GM19328 (cell line): ENCODE results near the gene OGA.

Experiments
- ATAC-seq: cut with Tn5 transposase; IDR thresholded peaks from one replicate; pipeline ENCODE4 v1.9.1; 2021; ENCODE audit warnings: mild to moderate bottlenecking, moderate library complexity; ENCODE audit not compliant: unreplicated experiment

OGA gene

DNA sequence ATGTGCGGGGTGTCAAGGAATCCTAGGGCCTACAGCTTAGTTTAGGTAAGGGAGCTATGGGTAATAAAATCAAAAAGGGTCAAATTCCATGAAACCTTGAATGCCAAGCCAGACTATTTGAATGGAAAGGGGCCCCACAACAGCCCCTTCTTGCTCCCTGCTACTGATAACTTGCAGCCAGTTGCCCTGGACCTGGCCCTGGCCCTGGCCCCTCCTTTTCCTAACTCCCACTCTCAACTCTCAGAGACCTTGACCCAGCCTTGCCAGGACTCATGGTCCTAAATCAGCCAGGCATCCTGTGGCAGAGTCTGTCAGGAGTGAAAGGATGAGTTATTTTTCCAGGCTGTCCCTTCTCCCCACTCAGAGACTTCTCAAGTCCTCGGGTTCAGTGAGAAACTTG is 19.5 kb upstream of the OGA start:
- no peak for ATAC-seq

DNA sequence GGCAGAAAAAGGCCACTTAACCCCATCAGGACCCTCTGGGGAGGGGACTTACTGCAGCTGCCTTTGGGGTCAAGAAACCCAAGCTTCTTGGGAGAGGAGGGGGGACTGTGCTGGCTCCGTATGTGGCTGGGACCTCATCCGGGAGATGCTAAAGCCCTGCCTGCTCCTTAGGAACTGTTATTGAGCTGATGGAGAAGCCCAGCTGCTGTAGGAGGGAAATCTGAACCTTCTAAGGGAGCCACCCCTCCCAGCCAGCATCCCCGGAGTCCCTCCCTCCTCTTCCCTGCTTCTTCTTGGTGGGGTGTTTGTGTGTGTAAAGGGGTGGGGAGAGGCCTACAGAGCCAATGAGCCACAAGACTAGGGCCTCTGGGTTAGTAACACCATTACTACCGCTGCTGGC is 17.1 kb upstream of the OGA start:
- no peak for ATAC-seq

DNA sequence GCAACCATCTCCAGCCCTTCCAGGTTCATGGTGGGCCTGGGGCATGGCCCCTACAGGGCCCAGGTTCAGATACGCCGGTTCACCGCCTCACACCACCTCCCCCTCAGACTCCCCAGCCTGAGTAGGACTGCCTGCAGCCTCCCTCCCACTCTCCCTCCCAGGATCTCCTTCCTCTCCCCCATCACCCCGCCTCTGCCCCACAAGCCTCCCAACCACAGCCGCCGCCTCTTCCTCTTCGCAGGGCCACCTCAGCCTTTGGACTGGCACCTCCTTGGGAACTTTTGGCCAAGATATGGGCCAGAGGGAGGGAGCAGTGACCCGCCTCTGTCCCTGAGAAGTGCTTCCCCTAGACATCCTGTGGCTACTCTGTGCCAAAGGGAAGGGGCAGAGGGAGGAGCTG is 16.1 kb upstream of the OGA start:
- ATAC-seq = no peak

DNA sequence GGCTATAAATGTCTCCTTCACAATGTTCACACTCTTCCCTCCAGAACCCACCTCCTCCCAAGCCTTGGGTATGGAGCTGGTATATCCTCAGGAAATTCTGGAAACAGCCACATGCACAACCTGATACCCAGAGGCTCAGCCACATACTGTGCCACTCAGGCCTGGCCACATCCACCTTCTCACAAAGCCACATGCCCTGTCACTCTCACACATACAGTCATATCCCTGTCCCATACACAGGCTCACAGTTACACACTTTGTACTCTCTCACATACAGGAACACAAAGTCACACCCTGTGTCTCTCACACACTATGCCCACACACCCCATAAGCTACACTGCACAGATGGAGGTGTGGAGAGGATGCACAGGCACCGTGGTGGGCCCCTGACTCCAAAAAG is 15.2 kb upstream of the OGA start:
- ATAC-seq = no peak

DNA sequence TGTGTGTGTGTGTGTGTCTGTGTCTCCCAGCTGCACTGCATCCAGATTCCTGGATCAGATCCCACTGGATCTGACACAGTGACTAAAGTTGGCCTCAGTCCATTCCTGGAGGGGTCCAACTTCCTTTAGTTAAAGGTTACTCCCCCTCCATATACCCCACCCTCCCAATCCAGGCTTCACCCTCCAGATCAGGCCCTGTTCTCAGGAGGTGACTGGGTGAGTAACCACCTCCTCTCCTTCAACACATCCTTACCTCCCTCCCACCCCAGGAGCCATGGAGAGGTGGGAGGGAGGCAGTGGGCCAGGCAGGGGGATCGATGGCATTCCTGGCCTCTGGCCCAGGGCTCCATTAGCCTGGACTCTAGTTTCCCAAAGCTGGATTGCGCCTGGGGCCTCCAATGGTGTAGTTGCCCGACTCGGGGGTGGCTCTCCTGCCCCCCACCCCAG is 14.1 kb upstream of the OGA start:
- no peak for ATAC-seq

DNA sequence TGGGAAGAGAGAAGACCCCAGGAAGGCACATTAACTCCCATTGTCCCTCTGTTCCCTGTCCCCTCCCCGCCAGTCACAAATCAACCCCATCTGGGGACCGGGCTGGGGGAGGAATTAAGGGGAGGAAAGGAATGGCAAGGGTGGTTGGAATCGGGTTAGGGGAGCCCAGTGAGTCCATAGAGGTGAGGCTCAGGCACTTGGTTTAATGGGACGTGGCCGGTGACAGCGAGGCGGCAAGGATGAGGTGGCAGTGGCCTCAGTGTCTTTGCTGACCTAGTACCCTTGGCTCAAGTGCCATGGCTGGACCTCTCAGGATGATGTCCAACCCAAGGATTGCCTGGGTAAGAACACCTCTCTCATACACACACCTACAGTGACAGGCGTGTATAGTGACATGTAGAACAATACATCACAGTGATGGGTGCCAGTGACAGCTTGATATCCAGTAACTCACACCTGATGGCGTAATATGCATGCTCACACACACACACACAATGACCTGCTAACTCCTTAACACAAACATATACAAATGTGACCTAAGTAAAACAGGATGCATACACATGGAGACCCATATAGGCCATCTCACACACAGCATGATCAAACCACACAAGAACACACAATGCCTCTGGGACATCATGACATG is 13.0 kb upstream of the OGA start:
- no peak for ATAC-seq

DNA sequence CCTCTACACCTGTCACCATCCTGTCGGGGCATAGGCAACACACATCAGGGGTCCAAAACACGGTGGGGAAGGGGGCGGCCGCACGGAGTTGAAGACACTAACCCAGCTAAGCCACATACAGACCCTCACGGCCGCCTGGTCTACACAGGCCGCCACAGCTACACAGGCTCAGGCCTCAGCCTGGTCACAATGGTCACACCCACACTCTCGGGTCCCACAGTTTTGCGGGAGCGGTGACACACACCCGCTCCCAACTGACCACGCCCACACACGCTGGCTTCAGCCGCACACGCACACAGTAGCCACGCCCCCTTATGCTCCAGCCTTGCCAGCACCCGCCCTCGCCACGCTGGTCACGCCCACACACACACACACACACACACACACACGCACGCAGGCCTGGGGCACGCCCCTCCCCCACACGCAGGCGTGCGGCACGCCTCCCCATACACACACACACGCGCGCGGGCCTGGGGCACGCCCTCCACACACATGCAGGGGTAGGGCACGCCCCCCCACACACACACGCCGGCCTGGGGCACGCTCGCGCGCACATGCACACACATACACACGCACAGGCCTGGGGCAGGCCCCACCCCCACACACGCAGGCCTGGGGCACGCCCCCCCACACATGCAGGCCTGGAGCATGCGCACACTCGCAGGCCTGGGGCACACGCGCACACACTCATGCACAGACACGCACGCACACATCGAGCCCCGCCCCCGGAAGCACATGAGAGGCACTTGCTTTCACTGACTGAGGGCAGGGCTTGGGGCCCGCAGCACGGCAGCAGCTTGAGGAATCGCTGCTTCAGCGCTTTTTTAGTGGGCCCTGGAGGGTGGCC is 12.3 kb upstream of the OGA start:
- ATAC-seq = peak; percentile 56

DNA sequence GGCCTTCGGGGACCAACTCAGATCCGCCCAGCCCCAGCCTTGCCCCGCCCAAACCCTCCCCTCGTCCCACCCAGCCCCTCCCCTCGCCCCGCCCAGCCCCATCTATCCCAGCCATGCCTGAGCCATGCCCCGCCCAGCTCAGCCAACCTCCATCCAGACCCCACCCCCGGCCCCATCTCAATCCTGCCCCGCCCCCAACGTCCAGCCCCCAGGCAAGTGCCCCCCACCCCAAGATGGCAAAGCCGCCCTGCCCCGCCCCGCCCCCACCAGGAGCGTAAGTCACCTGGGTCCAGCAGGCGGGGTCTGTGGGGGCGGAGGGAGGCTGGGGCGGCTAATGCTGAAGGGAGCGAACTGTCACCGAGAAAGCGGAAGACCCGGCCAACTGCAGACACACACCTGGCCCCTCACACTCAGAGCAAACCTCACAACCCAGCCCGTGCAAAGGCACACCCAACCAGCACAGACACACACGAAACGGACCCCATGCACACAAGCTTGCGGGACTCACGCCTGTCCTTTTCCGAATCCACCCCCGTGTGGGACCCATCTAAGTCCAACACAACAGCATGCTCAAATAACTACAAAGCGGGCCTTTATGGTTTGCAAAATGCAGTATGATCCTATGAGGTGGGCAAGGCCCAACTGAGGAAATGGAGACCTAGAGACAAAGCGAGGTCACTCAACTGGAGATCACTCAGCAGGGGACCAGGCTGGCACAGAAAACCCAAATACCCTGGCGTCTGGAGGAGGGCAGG is 11.5 kb upstream of the OGA start:
- no peak for ATAC-seq

DNA sequence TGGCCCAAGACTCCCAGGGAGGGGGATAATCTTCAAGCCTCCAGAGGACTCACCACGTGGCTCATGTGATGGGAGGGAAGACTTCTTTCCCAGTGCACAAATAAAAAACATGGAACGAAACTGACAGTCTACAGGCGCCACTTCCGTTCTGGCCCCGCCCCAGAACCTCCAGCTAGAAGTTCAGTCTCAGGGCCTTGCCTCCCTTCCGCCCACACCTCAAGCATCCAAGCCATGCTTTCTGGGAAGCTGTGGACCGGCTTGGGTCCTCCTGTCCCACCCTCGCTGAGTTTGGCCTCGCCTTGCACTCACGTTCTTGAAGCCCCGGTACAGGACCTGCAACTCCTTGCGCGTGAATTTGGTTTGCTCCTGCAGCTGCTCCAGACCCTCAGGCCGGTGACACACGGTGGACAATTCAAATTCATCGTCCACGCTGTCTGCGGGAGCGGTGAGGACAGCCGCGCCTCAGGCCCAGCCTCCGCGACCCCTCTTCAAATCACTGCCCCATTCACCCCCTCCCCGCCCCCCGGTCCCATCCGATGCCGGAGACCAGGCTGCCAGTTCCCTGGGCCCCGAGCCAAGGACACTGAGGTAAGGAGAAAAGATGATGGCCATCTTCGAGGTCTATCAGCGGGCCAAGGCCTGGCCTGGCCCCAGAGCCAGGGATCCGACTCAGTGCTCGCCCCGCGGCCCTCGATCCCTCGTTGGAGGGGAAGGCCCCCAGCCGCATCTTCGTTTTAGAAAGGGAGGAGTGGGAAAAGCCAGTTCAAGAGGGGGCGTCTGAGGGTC is 10.7 kb upstream of the OGA start:
- no peak for ATAC-seq

DNA sequence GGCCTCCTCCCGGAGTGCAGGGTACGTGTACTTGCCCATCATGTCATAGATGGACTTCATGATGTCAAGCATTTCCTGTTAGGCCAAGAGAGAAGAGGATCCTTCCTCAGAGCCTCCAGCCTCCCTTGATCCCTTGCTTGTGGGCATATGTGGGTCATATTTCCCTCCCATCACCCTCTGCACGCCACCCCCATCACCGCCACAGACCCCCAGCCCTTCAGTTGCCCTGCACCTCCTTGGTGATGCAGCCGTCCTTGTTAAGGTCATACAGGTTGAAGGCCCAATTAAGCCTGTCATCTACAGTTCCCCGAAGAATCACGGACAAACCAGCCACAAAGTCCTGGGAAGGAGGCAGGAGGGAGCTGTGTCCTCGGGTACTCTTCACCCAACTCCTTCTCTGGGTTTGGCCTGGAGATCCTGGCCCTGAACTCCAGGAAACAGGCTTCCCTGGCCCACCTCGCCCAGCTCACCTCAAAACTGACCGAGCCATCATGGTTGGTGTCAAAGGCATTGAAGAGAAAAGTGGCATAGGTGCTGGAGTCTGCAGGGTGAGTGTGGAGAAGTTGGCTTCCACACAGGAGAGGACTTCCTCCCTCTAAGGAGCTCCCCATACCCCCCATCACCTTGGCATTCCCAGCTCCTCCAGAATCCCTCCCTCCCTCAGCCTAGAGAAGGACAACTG is 9.8 kb upstream of the OGA start:
- ATAC-seq = no peak

DNA sequence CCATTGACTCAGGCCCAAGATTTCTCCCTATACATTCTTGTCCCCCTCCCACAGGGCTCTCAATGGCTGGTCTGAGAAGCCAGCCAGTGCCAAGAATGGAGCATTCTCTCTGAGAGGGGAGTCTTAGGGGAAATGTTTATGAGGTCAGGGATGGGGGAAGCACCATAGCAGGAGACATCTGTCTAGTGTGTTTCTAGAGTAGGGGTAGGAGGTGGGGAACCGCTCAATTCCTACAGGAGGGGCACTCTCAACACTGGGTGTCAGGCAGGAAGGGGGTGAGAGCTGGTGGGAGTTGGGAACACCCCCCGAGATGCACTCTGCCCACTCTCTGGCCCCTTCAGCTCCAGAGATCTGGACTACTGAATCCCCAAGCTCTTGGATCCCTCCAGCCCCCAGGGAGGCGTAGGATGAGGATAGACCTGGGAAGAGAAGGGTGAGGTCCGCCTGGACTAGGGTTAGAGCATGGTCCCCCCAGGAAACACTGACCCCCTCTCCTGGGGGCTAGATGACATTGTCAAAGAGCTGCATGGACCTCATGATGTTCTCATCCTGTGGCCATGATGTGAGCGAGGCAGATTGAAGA is 8.7 kb upstream of the OGA start:
- no peak for ATAC-seq

DNA sequence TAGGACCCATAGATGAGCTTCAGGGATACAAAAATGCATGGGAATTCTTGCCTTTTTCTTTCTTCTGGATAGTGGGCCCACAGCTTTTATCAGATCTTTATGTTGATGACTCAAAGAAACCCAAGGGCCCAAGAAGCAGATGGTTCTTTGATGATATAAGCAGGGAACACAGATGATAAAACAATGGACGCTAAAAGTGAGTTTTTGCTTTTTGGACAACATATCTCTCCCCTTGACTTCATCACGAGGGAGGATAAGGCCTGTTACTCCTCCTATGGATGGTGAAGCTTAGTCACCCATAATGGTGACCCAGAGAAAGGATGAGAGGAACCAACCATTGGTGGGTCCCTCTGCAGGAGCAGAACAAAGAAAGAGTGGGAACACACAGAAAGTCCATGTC is 6.5 kb upstream of the OGA start:
- ATAC-seq = no peak

DNA sequence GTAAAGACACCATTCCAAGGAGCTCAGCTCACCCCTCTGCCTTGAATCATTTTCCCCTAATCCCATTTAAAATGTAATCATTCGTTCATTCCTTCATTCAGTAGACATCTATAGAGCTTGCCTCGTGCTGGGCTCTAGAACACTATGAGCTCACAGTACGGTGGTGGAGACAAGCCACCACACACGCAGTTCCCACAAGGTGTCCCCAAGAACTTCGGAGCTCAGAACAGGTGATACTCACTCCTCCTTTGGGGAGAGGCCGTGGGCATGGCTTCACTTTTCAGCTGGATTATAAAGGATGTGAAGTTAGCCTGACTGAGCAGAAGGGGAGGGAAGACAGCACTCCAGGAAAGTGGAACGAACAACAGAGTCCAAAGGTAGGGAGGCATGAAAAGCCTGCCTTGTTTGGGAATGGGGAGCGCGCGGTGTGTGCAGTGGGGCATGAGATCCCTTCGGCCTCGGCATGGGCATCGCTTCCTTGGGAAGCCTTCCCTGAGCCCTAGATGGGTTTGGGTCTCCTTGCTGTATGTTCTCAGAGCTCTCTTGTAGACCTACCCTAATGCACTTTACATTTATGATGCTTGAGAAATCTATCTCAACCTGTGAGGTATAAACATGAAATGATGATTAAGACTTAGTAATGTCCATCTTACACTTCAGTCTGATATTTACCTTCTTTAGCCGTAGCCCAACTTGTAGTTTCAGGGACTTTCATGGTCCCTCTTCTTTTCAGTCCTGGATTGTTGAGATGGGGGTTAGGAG is 809 bp upstream of the OGA start:
- ATAC-seq = peak; percentile 17

DNA sequence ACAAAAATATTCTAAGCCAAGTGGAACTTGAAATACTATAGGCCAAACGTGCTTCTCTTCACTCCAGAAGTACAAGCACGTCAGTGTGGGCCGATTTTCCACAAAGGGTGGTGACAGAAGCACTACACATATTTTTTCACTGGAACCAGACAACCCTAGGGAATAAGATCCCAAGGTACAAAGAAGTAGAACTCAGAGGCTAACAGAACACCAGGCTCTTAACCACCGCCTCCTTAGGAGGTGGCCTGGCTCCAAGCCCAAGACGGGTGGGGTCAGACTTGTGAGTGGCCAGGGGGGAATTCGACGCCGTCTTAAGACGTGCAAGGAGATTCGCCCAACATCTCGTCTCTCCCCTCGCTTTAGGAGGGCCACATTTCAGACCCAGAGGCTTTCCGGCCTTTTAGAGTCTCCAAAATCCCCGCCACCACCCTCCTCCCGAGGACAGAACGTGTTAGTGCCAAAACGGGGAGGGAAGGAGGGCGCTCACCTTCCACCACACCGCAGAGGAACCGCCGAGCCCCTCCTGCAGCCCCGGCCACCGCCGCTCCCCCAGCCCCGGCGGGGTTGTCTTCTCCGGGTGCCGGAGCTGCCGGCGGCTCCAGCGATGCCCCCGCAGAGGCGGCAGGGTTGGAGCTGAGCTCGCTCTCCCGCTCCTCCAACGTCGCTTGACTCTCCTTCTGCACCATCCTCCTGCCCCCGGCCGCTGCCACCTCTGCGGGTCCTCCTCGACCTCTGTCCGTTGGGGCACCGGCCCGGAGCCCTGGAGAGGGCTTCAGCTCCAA is 716 bp downstream of the OGA start:
- ATAC-seq = no peak

DNA sequence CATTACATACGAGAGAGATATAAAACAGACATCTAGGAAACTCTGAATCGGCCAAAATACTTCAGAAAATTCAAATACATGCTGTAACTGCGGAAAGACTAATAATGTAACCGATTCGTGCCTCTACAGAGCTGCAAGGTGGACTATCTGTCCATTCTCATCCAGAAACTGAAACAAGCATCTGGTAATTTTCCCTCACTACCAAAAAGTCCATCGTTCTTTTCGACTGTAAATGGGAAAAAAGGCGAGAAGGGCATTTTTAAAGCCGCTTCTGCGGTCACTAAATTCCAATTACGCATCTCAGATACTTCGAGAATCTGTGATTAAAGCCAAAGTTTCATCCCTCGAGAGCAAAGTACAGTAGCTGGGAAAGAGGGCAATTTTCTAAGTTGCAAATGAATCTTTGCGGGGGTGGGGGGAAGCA is 1.3 kb downstream of the OGA start:
- ATAC-seq = no peak

DNA sequence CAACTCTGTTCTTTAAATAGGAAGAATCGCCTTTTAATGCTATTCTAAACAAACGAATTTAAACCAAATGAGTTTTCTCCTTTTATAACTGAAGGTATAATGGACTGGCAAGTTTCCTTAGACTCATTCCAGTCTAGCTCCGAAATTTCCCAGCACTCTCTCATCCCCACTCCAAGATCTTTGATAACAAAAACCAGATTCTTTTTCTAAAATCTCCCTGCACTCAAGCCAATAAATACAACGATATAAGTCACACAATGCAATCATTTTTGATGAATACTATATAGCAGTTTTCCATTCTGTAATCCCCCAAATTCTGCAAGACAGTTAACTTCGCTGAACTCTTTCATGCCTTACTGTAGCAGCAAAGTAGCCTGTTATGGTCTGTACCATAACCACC is 1.9 kb downstream of the OGA start:
- ATAC-seq = no peak

DNA sequence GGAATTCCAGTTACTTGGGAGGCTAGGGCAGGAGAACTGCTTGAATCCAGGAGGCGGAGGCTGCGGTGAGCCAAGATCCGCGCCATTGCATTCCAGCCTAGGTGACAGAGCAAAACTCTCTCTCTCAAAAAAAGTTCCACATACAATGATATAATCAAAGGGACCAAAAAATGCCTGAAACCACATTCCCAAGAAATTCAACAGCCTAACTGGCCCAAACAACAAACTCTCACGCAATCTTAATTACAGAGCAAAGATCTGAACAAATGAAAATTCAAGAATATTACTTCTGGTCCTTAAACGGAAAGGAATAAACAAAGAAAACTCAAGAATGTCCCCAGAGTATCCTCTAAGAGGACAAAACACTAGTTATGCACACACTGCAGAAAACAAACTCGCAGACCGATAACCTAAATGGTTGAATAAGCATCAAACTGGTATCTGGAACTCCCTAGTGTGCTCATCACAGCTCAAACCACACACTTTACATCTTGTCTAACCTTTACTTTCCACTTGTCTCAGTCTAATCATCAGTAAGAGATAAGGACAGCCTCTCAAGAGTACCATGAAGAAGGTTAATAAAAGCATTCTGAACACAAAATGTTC is 3.7 kb downstream of the OGA start:
- peak; percentile 40 for ATAC-seq

DNA sequence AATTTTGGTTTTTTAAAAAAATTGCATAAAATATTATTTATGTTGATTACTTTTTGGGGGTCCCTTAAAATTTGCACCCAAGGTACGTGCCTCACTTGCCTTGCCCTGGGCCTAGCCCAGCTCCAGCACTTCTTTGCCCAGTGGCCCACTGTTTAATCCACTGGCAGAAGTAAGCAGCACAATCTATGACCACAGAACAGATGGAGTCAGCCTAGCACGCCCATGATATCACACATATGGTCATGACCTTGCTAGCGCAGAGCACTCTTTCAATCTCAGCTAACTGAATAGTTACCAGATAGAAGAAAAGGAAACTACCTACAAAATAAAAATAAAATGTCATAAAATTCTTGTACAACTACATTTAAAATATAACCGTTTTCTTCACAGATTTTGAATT is 5.6 kb downstream of the OGA start:
- no peak for ATAC-seq
